ES-I3 (cell line): Measurements from ENCODE around the gene THSD4.

Experiments
- H3K36me3 ChIP-seq: 2 replicates; pipeline ENCODE4 v1.6.1; 2013; ENCODE audit warnings: mild to moderate bottlenecking, low read length, control low read depth, moderate library complexity; ENCODE audit not compliant: insufficient read depth
- H3K4me1 ChIP-seq: 2 replicates; pipeline ENCODE4 v1.6.1; 2013; ENCODE audit warnings: mild to moderate bottlenecking, control low read depth, low read length; ENCODE audit not compliant: insufficient read depth
- H3K9ac ChIP-seq: 2 replicates; pipeline ENCODE4 v1.6.1; 2013; ENCODE audit warnings: low read depth, mild to moderate bottlenecking, low read length, moderate library complexity
- H3K9me3 ChIP-seq: 2 replicates; pipeline ENCODE4 v1.6.1; 2013; ENCODE audit warnings: mild to moderate bottlenecking, low read length, moderate library complexity; ENCODE audit not compliant: control insufficient read depth, insufficient read depth

The THSD4 gene

GRCh38 chr15:71634820-71635560 is 519.7 kb downstream of the THSD4 start:
- Histone ChIP-seq H3K4me1 (peaks cover 15% of the 10 kb centered on the region), H3K9me3 (no peaks in the 10 kb centered on the region), H3K36me3 (no peaks in the 10 kb centered on the region), H3K9ac (no peak overlapping the region)

DNA sequence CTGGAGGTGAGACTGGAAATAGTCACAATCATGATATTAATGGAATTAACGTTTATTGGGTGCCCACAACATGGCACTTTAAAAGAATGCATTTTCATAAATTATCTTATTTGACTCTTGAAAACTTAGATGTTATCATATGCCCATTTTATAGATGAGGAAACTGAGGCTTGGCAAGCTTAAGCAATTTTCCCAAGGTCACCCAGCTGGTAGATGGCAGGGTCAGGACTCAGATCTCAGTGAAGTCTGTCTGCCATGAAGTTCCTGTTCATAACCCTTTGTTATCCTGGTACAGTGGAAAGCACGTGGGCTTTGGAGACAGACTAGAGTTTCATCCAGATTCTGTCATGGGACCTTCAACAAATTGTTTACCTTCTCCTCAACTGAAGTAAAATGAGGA is 520.5 kb downstream of the THSD4 start:
- Histone ChIP-seq H3K9ac (no peak overlapping the region), H3K9me3 (no peaks in the 10 kb centered on the region), H3K4me1 (peaks cover 13% of the 10 kb centered on the region), H3K36me3 (no peaks in the 10 kb centered on the region)

GRCh38 chr15:71638876-71639275 is 523.6 kb downstream of the THSD4 start:
- Histone ChIP-seq H3K9me3 (no peaks in the 10 kb centered on the region), H3K9ac (no peak overlapping the region), H3K36me3 (no peaks in the 10 kb centered on the region), H3K4me1 (peaks cover 20% of the 10 kb centered on the region)

DNA sequence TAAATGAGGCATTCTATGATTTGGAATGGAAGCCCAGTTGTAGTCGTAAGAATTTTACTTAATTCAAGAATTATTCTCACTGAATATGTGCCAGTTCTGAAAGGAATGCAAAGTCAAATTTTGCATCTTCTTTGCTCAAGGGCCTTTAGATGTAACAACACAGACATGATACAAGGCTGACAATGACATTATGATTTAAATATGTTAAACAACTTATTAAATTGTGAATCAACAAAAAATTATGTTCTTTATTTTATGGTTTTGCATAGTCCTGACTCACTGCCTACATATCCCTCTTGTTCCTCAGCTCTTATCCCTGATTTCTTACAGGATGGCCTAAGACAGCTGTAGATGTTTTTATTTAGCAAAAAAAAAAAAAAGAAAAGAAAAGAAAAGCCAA is 524.2 kb downstream of the THSD4 start:
- Histone ChIP-seq H3K4me1 (peaks cover 15% of the 10 kb centered on the region), H3K9me3 (no peaks in the 10 kb centered on the region), H3K36me3 (no peaks in the 10 kb centered on the region), H3K9ac (no peak overlapping the region)

DNA sequence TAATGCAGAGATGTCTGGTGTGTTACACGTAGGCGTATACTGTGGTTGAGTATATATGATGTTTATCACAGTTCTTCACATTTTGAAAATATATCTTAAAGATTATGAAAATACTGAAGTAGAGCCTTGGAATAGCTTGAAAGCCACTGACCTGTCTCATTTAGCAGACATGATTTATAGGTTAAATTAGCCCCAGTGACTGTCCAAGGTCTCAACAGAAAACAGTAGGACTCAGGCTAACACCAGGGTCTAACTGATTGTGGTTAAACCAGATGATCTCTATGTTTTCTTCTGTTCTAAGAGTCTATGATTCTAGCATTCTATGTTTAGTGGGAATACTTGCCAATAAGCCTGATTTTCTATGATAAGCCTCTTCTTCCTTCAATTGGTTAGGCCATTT is 528.6 kb downstream of the THSD4 start:
- H3K9me3 ChIP-seq, result no peaks in the 10 kb centered on the region
- H3K9ac ChIP-seq, result no peak overlapping the region
- no peaks in the 10 kb centered on the region for H3K36me3 ChIP-seq
- peaks cover 19% of the 10 kb centered on the region for H3K4me1 ChIP-seq

DNA sequence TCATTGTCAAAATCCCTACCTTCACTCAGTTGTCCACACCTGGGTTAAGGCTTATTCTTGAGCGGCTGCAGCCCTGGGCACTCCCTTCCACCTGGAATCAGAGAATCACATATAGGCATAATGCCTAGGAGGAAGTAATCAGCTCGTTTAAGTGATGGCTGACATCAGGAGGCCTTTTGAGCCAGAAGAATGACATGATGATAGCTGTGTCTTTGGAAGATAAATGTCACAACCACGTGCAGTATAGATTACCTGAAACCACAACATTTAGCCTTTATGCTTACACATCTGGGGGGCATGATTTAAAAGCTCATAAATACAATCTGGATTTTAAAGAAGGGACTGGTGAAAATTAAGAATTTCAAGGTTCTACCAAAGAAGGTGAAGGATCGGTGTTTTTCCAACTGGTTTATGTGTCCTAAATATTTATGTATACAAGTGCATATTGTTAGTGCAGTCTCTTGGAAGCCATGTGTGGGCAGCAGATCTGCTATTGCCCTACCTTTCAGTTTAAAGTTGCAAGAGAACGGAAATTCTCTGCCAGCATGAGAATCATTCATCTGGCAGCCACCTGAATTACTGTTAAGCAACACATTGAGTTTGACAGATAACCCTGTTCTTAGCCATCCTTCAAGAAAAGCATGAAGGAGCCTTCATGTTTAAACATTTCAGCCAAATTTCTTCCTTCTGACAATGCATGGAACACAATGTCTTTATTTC is 531.7 kb downstream of the THSD4 start:
- H3K36me3 ChIP-seq, result no peaks in the 10 kb centered on the region
- H3K9me3 ChIP-seq, result no peaks in the 10 kb centered on the region
- peaks cover 20% of the 10 kb centered on the region for H3K4me1 ChIP-seq
- no peak overlapping the region for H3K9ac ChIP-seq

DNA sequence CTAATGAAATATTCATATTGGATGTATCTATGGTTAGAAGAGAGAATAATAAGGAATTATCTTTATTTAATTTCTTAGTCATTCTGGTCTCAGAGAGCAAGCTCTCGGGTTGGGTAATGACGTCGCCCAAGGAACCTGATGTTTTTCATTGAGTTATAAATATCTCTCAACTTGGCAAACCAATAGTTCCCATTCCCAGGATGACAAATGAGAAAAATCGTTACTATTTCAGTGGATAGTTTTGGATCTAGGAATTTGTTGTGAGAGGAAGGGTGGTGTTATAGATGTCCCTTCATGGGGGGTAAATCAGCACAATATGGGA is 532.2 kb downstream of the THSD4 start:
- peaks cover 20% of the 10 kb centered on the region for H3K4me1 ChIP-seq
- H3K36me3 ChIP-seq, result no peaks in the 10 kb centered on the region
- H3K9ac ChIP-seq, result no peak overlapping the region
- no peaks in the 10 kb centered on the region for H3K9me3 ChIP-seq

DNA sequence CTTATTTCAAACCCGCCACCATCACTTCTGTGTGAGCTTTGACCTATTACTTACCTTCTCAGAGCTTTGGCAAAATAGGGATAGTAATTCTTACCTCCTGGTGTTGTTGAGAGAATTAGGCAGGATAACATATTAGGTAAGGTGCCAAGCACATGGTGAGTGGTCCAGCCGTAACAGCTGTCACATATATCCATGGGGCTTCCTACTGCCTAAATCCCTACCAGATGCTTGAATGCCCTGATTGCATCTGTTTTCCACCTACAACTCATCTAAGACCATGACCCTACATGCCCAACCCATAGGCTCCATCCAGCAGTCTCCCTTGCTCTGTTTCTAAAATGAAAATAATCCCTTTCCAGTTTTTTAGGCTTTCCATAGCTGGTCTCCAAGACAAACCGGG is 532.8 kb downstream of the THSD4 start:
- no peaks in the 10 kb centered on the region for H3K9me3 ChIP-seq
- H3K36me3 ChIP-seq, result no peaks in the 10 kb centered on the region
- no peak overlapping the region for H3K9ac ChIP-seq
- peaks cover 20% of the 10 kb centered on the region for H3K4me1 ChIP-seq

DNA sequence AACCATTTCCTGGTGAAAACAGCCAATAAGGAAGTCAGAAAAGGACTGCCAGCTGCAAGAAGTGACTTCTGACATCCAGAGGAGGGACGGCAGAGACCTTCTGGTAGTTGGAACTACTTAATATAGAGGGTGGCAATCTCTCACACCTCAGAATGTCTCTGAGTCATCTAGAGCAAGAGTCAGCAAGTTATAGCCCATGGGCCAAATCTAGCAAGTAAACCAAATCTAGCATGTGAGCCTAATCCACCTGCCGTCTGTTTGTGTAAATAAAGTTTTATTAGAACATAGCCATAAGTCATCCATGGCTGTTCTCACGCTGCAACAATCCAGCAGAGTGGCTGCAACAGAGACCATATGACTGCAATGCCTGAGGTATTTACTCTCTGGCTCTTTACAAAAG is 534.6 kb downstream of the THSD4 start:
- peaks cover 18% of the 10 kb centered on the region for H3K4me1 ChIP-seq
- no peak overlapping the region for H3K9ac ChIP-seq
- no peaks in the 10 kb centered on the region for H3K9me3 ChIP-seq
- H3K36me3 ChIP-seq, result no peaks in the 10 kb centered on the region

GRCh38 chr15:71650603-71651002 is 535.3 kb downstream of the THSD4 start:
- no peaks in the 10 kb centered on the region for H3K36me3 ChIP-seq
- no peaks in the 10 kb centered on the region for H3K9me3 ChIP-seq
- H3K9ac ChIP-seq, result no peak overlapping the region
- H3K4me1 ChIP-seq, result peaks cover 18% of the 10 kb centered on the region

DNA sequence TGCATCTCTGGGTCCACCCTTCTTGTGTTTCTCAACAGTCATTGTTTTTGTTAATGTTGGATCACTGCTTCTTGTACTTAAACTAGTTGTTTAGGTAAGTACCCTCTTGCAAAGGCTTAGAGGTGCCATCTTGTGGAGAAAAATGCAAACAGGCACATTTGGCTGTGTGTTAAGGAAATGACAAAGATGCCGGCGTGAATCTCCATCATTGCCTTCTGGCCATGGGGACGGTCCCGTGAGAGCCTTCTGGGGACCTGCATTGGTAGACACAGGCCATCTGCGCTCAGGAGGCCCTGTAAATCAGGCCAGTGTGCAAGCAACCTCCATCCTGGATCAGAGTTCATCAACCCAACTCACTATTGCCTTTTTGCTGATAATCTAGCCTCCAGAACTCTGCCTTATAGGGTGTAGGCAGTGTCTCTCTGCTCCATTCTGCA is 536.5 kb downstream of the THSD4 start:
- Histone ChIP-seq H3K9me3 (no peaks in the 10 kb centered on the region), H3K4me1 (peaks cover 18% of the 10 kb centered on the region), H3K36me3 (no peaks in the 10 kb centered on the region), H3K9ac (no peak overlapping the region)

GRCh38 chr15:71654042-71654719 is 538.9 kb downstream of the THSD4 start:
- no peak overlapping the region for H3K9ac ChIP-seq
- H3K36me3 ChIP-seq, result no peaks in the 10 kb centered on the region
- peaks cover 6% of the 10 kb centered on the region; the same call in 1 of the 2 replicates for H3K4me1 ChIP-seq
- H3K9me3 ChIP-seq, result no peaks in the 10 kb centered on the region

- Histone ChIP-seq H3K4me1 (peaks cover 7% of the 10 kb centered on the region; the same call in 1 of the 2 replicates), H3K9ac (no peak overlapping the region), H3K9me3 (no peaks in the 10 kb centered on the region; the same call in 1 of the 2 replicates), H3K36me3 (no peaks in the 10 kb centered on the region)
Observed at GRCh38 chr15:71654720-71655174, 539.5 kb downstream of the THSD4 start.

GRCh38 chr15:71656425-71656824 is 541.2 kb downstream of the THSD4 start:
- no peaks in the 10 kb centered on the region; the same call in 1 of the 2 replicates for H3K9me3 ChIP-seq
- peaks cover 9% of the 10 kb centered on the region; the same call in 1 of the 2 replicates for H3K4me1 ChIP-seq
- H3K36me3 ChIP-seq, result no peaks in the 10 kb centered on the region
- H3K9ac ChIP-seq, result no peak overlapping the region
